ENCODE measurements around the gene CAMTA1.

DNA sequence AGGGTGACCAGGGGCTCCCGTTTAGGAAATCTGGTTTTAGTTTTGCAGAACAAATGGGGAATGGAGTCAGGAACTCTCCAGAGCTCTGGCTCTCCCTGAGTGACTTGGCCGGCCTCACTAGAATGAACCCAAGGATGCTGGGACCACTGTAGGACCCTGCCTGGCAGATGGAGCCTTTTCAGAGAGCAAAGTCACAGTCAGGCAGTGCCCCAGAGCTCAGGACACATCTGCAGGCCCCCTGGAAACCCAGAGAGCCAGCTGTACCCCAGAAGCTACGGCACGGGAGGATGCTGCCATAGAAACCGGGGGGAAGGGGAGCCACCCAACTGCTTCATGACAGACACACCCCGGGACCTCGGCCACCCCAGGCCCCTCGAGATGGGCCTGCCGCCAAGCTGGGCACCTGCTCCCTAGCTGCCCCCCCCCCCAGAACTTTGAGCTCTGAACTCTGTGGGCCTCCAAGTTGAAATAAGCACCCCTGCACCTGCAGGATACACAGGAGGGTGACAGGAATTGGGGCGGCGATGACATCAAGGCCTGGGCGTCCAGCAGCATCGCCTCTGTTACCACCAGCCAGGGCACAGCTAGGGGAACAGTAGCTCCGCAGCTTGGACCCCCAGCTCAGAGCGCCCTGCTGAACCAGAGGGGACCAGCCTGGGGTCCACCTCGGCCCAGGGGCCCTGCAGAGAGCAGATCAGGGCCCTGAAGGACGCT, 894.1 kb downstream of the CAMTA1 start:
- TF ChIP-seq, protein P1, sequence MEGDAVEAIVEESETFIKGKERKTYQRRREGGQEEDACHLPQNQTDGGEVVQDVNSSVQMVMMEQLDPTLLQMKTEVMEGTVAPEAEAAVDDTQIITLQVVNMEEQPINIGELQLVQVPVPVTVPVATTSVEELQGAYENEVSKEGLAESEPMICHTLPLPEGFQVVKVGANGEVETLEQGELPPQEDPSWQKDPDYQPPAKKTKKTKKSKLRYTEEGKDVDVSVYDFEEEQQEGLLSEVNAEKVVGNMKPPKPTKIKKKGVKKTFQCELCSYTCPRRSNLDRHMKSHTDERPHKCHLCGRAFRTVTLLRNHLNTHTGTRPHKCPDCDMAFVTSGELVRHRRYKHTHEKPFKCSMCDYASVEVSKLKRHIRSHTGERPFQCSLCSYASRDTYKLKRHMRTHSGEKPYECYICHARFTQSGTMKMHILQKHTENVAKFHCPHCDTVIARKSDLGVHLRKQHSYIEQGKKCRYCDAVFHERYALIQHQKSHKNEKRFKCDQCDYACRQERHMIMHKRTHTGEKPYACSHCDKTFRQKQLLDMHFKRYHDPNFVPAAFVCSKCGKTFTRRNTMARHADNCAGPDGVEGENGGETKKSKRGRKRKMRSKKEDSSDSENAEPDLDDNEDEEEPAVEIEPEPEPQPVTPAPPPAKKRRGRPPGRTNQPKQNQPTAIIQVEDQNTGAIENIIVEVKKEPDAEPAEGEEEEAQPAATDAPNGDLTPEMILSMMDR (IDR thresholded peaks at IDR 0.05) = no peak
- TF ChIP-seq POLR2AphosphoS5 (IDR thresholded peaks at IDR 0.05) = no peak

Data from prostate gland (tissue), 2 donors.